Measurements from ENCODE around the gene PRKCH.

PRKCH gene

GRCh38 chr14:61368114-61368710 is 46.8 kb downstream of the PRKCH start:
- Histone ChIP-seq H3K9me3 (ENCODE audit: control insufficient read depth, insufficient read depth, low read depth, low read length) (peaks cover 11% of the 10 kb centered on the region), H3K4me1 (ENCODE audit: control insufficient read depth, insufficient read depth, low read length) (peaks cover 5% of the 10 kb centered on the region; the same call in 1 of the 2 replicates), H3K4me3 (ENCODE audit: low read depth, low read length) (no peak overlapping the region), H3K36me3 (ENCODE audit: control insufficient read depth, insufficient read depth, low read length) (no peaks in the 10 kb centered on the region), H3K9ac (ENCODE audit: low read length) (no peak overlapping the region), H3K27ac (ENCODE audit: low read depth, low read length) (no peak overlapping the region), H3K27me3 (ENCODE audit: control insufficient read depth, insufficient read depth, low read length) (no peaks in the 10 kb centered on the region)

- H3K9ac ChIP-seq (ENCODE audit: low read length): no peak overlapping the region
- H3K4me3 ChIP-seq (ENCODE audit: low read depth, low read length): no peak overlapping the region
- H3K9me3 ChIP-seq (ENCODE audit: control insufficient read depth, insufficient read depth, low read depth, low read length): peaks cover 18% of the 10 kb centered on the region
- H3K27me3 ChIP-seq (ENCODE audit: control insufficient read depth, insufficient read depth, low read length): no peaks in the 10 kb centered on the region
- peaks cover 5% of the 10 kb centered on the region; the same call in 1 of the 2 replicates for H3K4me1 ChIP-seq (ENCODE audit: control insufficient read depth, insufficient read depth, low read length)
- no peaks in the 10 kb centered on the region for H3K36me3 ChIP-seq (ENCODE audit: control insufficient read depth, insufficient read depth, low read length)
- no peak overlapping the region for H3K27ac ChIP-seq (ENCODE audit: low read depth, low read length)
Measured at GRCh38 chr14:61368781-61369453, 47.5 kb downstream of the PRKCH start.

- Histone ChIP-seq H3K4me1 (ENCODE audit: control insufficient read depth, insufficient read depth, low read length) (peaks cover 5% of the 10 kb centered on the region; the same call in 1 of the 2 replicates), H3K9ac (ENCODE audit: low read length) (no peak overlapping the region), H3K4me3 (ENCODE audit: low read depth, low read length) (no peak overlapping the region), H3K9me3 (ENCODE audit: control insufficient read depth, insufficient read depth, low read depth, low read length) (peaks cover 23% of the 10 kb centered on the region), H3K27me3 (ENCODE audit: control insufficient read depth, insufficient read depth, low read length) (no peaks in the 10 kb centered on the region), H3K27ac (ENCODE audit: low read depth, low read length) (no peak overlapping the region), H3K36me3 (ENCODE audit: control insufficient read depth, insufficient read depth, low read length) (no peaks in the 10 kb centered on the region)
Measured at GRCh38 chr14:61369454-61369810, 48.1 kb downstream of the PRKCH start.

GRCh38 chr14:61372379-61372778 is 51.0 kb downstream of the PRKCH start:
- H3K4me1 ChIP-seq (ENCODE audit: control insufficient read depth, insufficient read depth, low read length): peaks cover 5% of the 10 kb centered on the region; the same call in 1 of the 2 replicates
- no peaks in the 10 kb centered on the region for H3K36me3 ChIP-seq (ENCODE audit: control insufficient read depth, insufficient read depth, low read length)
- H3K4me3 ChIP-seq (ENCODE audit: low read depth, low read length): no peak overlapping the region
- peaks cover 45% of the 10 kb centered on the region for H3K9me3 ChIP-seq (ENCODE audit: control insufficient read depth, insufficient read depth, low read depth, low read length)
- no peaks in the 10 kb centered on the region for H3K27me3 ChIP-seq (ENCODE audit: control insufficient read depth, insufficient read depth, low read length)
- H3K9ac ChIP-seq (ENCODE audit: low read length): no peak overlapping the region
- no peak overlapping the region for H3K27ac ChIP-seq (ENCODE audit: low read depth, low read length)

- no peak overlapping the region for H3K4me3 ChIP-seq (ENCODE audit: low read depth, low read length)
- H3K4me1 ChIP-seq (ENCODE audit: control insufficient read depth, insufficient read depth, low read length): peaks cover 5% of the 10 kb centered on the region; the same call in 1 of the 2 replicates
- H3K9ac ChIP-seq (ENCODE audit: low read length): no peak overlapping the region
- no peak overlapping the region for H3K27ac ChIP-seq (ENCODE audit: low read depth, low read length)
- H3K9me3 ChIP-seq (ENCODE audit: control insufficient read depth, insufficient read depth, low read depth, low read length): peaks cover 45% of the 10 kb centered on the region
- H3K36me3 ChIP-seq (ENCODE audit: control insufficient read depth, insufficient read depth, low read length): no peaks in the 10 kb centered on the region
- H3K27me3 ChIP-seq (ENCODE audit: control insufficient read depth, insufficient read depth, low read length): no peaks in the 10 kb centered on the region
Measured at GRCh38 chr14:61372842-61373555, 51.6 kb downstream of the PRKCH start.

- Histone ChIP-seq H3K36me3 (ENCODE audit: control insufficient read depth, insufficient read depth, low read length) (no peaks in the 10 kb centered on the region), H3K27ac (ENCODE audit: low read depth, low read length) (no peak overlapping the region), H3K9me3 (ENCODE audit: control insufficient read depth, insufficient read depth, low read depth, low read length) (peaks cover 45% of the 10 kb centered on the region), H3K4me1 (ENCODE audit: control insufficient read depth, insufficient read depth, low read length) (0 out of 2 replicates have a peak, but pooled peaks cover under 1% of the 10 kb centered on the region), H3K9ac (ENCODE audit: low read length) (no peak overlapping the region), H3K27me3 (ENCODE audit: control insufficient read depth, insufficient read depth, low read length) (no peaks in the 10 kb centered on the region), H3K4me3 (ENCODE audit: low read depth, low read length) (no peak overlapping the region)
Measured at GRCh38 chr14:61374284-61374683, 52.9 kb downstream of the PRKCH start.

GRCh38 chr14:61375218-61375617 is 53.8 kb downstream of the PRKCH start:
- Histone ChIP-seq H3K36me3 (ENCODE audit: control insufficient read depth, insufficient read depth, low read length) (no peaks in the 10 kb centered on the region), H3K4me1 (ENCODE audit: control insufficient read depth, insufficient read depth, low read length) (0 out of 2 replicates have a peak, but pooled peaks cover 4% of the 10 kb centered on the region), H3K9me3 (ENCODE audit: control insufficient read depth, insufficient read depth, low read depth, low read length) (peaks cover 45% of the 10 kb centered on the region), H3K9ac (ENCODE audit: low read length) (no peak overlapping the region), H3K27me3 (ENCODE audit: control insufficient read depth, insufficient read depth, low read length) (no peaks in the 10 kb centered on the region), H3K4me3 (ENCODE audit: low read depth, low read length) (no peak overlapping the region), H3K27ac (ENCODE audit: low read depth, low read length) (no peak overlapping the region)

GRCh38 chr14:61376314-61376713 is 54.9 kb downstream of the PRKCH start:
- Histone ChIP-seq H3K9ac (ENCODE audit: low read length) (no peak overlapping the region), H3K4me1 (ENCODE audit: control insufficient read depth, insufficient read depth, low read length) (0 out of 2 replicates have a peak, but pooled peaks cover 4% of the 10 kb centered on the region), H3K9me3 (ENCODE audit: control insufficient read depth, insufficient read depth, low read depth, low read length) (peaks cover 45% of the 10 kb centered on the region), H3K4me3 (ENCODE audit: low read depth, low read length) (no peak overlapping the region), H3K27me3 (ENCODE audit: control insufficient read depth, insufficient read depth, low read length) (no peaks in the 10 kb centered on the region), H3K27ac (ENCODE audit: low read depth, low read length) (no peak overlapping the region), H3K36me3 (ENCODE audit: control insufficient read depth, insufficient read depth, low read length) (no peaks in the 10 kb centered on the region)

GRCh38 chr14:61377749-61378148 is 56.4 kb downstream of the PRKCH start:
- Histone ChIP-seq H3K27ac (ENCODE audit: low read depth, low read length) (no peak overlapping the region), H3K27me3 (ENCODE audit: control insufficient read depth, insufficient read depth, low read length) (no peaks in the 10 kb centered on the region), H3K4me1 (ENCODE audit: control insufficient read depth, insufficient read depth, low read length) (0 out of 2 replicates have a peak, but pooled peaks cover 4% of the 10 kb centered on the region), H3K9me3 (ENCODE audit: control insufficient read depth, insufficient read depth, low read depth, low read length) (peaks cover 37% of the 10 kb centered on the region), H3K36me3 (ENCODE audit: control insufficient read depth, insufficient read depth, low read length) (no peaks in the 10 kb centered on the region), H3K9ac (ENCODE audit: low read length) (no peak overlapping the region), H3K4me3 (ENCODE audit: low read depth, low read length) (no peak overlapping the region)

GRCh38 chr14:61379639-61380184 is 58.3 kb downstream of the PRKCH start:
- no peak overlapping the region for H3K9ac ChIP-seq (ENCODE audit: low read length)
- no peak overlapping the region for H3K27ac ChIP-seq (ENCODE audit: low read depth, low read length)
- H3K9me3 ChIP-seq (ENCODE audit: control insufficient read depth, insufficient read depth, low read depth, low read length): peaks cover 19% of the 10 kb centered on the region
- no peaks in the 10 kb centered on the region for H3K27me3 ChIP-seq (ENCODE audit: control insufficient read depth, insufficient read depth, low read length)
- H3K4me3 ChIP-seq (ENCODE audit: low read depth, low read length): no peak overlapping the region
- H3K4me1 ChIP-seq (ENCODE audit: control insufficient read depth, insufficient read depth, low read length): 0 out of 2 replicates have a peak, but pooled peaks cover 4% of the 10 kb centered on the region
- no peaks in the 10 kb centered on the region for H3K36me3 ChIP-seq (ENCODE audit: control insufficient read depth, insufficient read depth, low read length)

GRCh38 chr14:61380984-61381383 is 59.6 kb downstream of the PRKCH start:
- Histone ChIP-seq H3K27me3 (ENCODE audit: control insufficient read depth, insufficient read depth, low read length) (no peaks in the 10 kb centered on the region), H3K9ac (ENCODE audit: low read length) (no peak overlapping the region), H3K9me3 (ENCODE audit: control insufficient read depth, insufficient read depth, low read depth, low read length) (peaks cover 7% of the 10 kb centered on the region; the same call in 1 of the 2 replicates), H3K4me3 (ENCODE audit: low read depth, low read length) (no peak overlapping the region), H3K27ac (ENCODE audit: low read depth, low read length) (no peak overlapping the region), H3K4me1 (ENCODE audit: control insufficient read depth, insufficient read depth, low read length) (0 out of 2 replicates have a peak, but pooled peaks cover 4% of the 10 kb centered on the region), H3K36me3 (ENCODE audit: control insufficient read depth, insufficient read depth, low read length) (no peaks in the 10 kb centered on the region)
